ENCODE data around the gene SLX1A.
"Not testable (repeated sequence)": the region's sequence is repeated elsewhere in the genome, so short reads cannot be mapped to it uniquely, and the experiment has no call there.

SLX1A gene

GRCh38 chr16:30193615-30194014 lies at the start of gene SLX1A, which contains the start of gene BOLA2B:
Gene SLX1A (plus strand): TSS chr16:30193875. CDS start chr16:30194085, 210 bp downstream.
Gene BOLA2B (minus strand): TSS chr16:30193666. CDS start chr16:30193595, 71 bp downstream.
- DNase-seq, result not testable (repeated sequence)

GRCh38 chr16:30144017-30144416 lies 49.7 kb upstream of the SLX1A start:
- no peak for DNase-seq

DNA sequence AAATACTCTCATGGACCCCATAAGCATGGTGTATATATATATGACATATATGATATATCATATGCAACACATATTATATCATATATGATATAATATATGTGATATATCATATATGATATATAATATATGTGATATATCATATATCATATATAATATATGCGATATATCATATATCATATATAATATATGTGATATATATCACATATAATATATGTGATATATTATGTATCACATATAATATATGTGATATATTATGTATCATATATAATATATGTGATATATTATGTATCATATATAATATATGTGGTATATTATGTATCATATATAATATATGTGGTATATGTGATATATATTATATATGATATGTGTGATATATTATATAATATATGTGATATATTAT lies 48.8 kb upstream of the SLX1A start:
- no peak for DNase-seq

- no peak for DNase-seq
Measured at GRCh38 chr16:30145657-30146056, 48.0 kb upstream of the SLX1A start.

DNA sequence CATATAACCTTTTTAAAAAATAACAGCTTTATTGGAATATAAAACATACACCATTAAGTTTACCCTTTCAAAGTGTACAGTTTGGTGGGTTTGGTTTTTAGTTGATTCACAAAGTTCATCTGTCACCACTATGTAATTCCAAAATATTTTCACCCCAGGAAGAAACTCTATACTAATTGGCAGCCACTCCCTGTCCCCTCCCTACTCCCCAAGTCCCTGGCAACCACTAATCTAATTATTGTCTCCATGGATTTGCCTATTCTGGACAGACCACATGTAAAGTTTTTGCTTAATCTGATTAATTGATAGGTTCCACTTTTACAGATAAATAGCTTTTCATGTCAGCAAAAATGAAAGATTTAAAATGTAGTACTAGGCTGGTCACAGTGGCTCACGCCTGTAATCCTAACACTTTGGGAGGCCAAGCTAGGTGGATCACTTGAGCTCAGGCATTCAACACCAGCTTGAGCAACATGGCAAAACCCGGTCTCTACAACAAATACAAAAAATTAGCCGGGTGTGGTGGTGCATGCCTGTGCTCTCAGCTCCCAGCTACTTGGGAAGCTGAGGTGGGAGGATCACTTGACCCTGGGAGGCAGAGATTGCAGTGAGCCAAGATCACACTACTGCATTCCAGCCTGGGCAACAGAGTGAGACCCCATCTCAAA lies 45.7 kb upstream of the SLX1A start:
- no peak for DNase-seq

DNA sequence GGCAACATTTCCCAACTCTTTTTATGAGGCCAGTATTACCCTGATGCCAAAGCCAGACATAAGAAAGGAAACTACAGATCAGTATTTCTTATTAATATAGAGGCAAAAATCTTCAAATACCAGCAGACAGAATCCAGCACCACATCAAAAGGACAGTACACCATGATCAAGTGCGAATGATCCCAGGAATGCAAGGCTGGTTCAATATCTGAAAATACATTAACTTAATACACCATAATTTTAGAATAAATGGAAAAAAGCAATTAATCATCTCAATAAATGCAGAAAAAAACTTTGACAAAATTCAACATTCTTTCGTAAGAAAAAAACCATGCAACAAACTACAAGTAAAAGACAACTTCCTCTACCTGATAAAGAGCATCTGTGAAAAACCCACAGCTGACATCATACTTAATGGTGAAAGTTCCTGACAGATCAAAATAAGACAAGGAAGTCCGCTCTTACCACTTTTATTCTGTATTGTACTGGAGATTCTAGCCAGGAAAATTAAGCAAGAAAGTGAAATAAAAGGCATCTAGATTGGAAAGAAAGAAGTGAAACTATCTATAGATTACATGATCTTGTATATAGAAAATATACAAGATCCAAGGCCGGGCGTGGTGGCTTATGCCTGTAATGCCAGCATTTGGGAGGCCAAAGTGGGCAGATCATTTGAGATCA lies 44.3 kb upstream of the SLX1A start:
- no peak for DNase-seq

DNA sequence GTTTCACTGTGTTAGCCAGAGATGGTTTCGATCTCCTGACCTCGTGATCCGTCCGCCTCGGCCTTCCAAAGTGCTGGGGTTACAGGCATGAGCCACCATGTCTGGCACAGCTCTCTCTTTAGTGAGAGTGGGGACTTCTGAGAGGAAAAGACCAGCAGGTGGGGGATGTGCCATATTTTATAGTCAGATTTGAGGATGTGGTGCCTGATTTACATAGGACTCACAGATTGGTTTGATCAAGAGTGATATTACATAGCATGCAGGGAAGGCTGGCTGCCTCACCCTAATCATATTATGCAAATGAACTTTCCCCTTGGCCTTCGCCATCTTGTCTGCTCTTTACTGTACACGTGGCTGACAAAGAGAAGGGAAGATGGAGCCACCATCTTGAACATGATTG lies 42.6 kb upstream of the SLX1A start:
- DNase-seq, result no peak

DNA sequence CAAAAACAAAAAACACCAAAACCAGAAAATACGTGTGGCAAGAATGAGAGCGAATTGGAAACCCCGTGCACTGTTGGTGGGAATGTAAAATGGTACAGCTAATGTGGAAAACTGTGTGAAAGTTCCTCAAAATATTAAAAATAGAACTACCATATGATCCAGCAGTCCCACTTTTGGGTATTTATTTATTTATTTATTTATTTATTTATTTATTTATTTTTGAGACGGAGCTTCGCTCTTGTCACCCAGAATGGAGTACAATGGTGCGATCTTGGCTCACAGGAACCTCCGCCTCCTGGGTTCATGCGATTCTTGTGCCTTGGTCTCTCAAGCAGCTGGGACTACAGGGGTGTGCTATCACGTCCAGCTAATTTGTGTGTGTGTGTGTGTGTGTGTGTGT lies 41.2 kb upstream of the SLX1A start:
- no peak for DNase-seq

- DNase-seq, result no peak
Measured at GRCh38 chr16:30155188-30155587, 38.5 kb upstream of the SLX1A start.

- no peak for DNase-seq
Measured at GRCh38 chr16:30157214-30157613, 36.5 kb upstream of the SLX1A start.

DNA sequence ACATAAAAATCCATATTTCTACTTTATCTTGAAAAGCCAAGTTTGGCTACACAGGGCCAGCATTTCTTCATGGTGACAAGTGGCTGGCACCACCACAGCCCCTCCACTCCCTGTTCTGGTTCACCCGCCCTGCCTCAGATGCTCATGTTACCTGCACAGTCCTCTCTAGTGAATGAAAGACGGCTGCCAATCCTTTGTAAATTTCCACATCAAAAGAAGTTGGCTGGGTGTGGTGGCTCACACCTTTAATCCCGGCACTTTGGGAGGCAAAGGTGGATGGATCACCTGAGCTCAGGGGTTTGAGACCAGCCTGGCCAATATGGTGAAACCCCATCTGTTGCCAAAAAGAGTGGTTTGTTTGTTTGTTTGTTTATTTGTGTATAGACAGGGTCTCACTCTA lies 30.1 kb upstream of the SLX1A start:
- DNase-seq, result no peak

DNA sequence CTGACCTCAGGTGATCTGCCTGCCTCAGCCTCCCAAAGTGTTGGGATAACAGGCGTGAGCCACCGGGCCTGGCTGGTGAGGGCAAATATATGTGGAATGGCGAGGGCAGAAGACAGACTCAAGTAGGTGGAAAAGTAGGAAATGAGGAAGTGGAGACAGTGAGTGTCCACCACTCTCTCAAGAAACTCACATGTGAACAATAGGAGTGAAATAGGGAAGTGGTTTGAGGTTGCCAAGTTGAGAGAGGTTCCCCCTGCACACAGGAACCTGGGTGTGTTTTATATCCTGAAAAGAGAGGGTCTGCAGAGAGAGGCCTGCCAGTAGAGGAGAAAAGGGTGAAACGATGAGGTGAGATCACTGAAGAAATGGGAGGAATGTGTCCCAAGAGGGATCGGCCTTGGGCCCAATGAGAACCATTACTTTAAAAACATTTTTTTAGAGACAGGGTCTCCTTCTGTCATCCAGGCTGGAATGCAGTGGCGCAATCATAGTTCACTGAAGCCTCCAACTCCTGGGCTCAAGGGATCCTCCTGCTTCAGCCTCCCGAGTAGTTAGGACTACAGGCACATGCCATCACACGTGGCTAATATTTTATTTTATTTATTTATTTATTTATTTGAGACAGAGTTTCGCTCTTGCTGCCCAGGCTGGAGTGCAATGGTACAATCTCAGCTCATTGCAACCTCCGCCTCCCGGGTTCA lies 27.3 kb upstream of the SLX1A start:
- DNase-seq, result no peak

GRCh38 chr16:30168746-30169145 lies 24.9 kb upstream of the SLX1A start:
- not testable (repeated sequence) for DNase-seq

DNA sequence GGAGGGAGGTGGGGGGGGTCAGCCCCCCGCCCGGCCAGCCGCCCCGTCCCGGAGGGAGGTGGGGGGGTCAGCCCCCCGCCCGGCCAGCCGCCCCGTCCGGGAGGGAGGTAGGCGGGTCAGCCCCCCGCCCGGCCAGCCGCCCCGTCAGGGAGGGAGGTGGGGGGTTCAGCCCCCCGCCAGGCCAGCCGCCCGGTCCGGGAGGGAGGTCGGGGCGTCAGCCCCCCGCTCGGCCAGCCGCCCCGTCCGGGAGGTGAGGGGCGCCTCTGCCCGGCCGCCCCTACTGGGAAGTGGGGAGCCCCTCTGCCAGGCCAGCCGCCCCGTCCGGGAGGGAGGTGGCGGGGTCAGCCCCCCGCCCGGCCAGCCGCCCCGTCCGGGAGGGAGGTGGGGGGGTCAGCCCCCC lies 24.3 kb upstream of the SLX1A start:
- DNase-seq, result not testable (repeated sequence)

DNA sequence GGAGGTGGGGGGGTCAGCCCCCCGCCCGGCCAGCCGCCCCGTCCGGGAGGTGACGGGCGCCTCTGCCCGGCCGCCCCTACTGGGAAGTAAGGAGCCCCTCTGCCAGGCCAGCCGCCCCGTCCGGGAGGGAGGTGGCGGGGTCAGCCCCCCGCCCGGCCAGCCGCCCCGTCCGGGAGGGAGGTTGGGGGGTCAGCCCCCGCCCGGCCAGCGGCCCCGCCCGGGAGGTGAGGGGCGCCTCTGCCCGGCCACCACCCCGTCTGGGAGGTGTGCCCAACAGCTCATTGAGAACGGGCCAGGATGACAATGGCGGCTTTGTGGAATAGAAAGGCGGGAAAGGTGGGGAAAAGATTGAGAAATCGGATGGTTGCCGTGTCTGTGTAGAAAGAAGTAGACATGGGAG lies 23.5 kb upstream of the SLX1A start:
- DNase-seq, result not testable (repeated sequence)

DNA sequence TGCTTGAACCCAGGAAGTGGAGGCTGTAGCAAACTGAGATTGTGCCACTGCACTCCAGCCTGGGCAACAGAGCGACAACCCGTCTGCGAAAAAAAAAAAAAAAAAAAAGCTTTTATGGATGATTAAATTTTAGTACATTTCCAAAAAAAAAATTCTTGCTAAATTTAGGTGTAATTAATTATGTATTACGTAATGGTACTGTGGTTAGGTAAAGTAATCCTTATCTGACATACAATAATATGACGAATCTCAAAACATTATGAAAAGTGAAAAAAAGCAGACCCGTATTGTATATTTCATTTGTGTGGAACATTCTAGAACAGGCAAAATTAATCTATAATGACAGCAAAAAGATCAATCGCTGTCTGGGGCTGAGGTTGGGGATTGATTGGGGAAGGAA lies 20.6 kb upstream of the SLX1A start:
- no peak for DNase-seq

DNA sequence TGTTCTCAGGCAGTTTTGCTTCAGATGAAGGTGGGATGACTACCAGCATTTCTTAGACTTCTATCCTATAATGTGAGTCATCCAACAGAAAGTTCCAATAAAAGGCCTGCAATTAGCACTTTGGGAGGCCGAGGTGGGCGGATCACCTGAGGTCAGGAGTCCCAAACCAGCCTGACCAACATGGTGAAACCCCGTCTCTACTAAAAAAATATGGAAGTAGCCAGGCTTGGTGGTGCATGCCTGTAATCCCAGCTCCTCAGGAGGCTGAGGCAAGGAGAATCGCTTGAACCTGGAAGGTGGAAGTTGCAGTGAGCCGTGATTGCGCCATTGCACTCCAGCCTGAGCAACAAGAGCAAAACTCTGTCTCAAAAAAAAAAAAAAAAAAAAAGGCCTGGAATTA lies 16.8 kb upstream of the SLX1A start:
- DNase-seq, result not testable (repeated sequence)

GRCh38 chr16:30179195-30179594 lies 14.5 kb upstream of the SLX1A start:
- no peak for DNase-seq

GRCh38 chr16:30179931-30180330 lies 13.7 kb upstream of the SLX1A start:
- no peak for DNase-seq

DNA sequence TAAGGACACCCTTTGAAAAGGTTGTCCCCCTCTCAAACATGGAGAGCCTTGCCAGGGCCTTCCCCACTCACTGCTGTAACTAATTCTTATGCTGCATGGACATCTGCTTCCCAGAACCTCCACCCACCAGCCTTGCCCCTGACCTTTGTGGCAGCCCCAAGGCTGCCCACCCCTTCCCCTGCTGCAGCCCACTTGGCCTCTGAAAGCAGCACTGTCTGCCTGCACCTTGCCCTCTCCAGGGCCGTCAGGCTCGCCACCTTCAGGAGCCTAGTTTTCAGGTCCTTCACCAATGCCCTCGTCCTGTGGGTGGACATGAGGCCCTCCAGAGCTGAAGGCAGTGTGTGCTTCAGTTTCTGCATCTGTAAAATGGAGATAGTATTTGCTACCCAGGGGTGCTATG lies 12.9 kb upstream of the SLX1A start:
- no peak for DNase-seq

DNA sequence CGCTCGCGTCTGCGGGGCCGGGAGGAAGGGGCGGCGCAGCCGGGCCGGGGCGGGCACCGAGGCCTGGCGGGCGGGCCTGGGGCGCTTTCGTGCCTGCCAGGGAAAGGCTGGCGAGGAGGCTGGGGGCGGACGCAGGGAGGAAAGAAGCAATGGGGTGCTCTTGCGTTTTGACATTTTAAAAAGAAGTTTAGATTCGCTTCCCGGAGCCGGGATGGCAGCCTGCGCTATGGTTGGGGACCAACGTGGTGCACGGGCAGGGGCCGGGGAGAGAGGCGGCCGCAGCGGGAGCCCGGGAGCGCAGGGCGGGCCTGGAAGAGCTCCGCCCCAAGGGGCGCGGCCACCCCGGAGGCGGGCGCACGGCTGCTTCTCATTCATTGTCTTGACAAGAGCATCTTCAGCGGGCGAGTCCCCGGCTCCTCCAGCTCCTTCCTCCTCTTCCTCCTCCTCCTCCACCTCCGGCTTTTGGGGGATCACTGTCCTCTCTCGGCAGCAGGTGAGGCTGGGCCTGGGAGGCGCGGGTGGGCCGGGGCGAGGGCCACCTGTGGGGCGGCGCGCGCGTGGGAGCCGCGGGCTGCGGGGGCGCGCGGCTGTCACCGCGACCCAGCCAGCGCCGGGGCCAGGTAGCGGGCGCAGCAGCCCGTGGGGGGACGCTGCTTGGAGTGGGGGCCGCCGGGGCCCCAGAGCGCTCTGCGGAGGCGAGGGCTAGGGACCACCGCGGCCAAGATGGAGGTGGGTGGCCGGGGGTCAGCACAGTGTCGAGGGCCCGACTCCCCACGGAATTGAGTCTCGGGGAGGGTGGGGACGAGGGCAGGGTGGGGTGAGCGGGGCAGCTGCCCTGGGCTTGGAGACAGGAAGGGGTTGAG lies 10.2 kb upstream of the SLX1A start, which contains the start of gene CORO1A:
Gene CORO1A, plus strand, starts transcription at position 370 of the 863 bp plus-strand sequence. CDS start 1,608 bp downstream, outside the sequence.
- DNase-seq, result peak; percentile 63

DNA sequence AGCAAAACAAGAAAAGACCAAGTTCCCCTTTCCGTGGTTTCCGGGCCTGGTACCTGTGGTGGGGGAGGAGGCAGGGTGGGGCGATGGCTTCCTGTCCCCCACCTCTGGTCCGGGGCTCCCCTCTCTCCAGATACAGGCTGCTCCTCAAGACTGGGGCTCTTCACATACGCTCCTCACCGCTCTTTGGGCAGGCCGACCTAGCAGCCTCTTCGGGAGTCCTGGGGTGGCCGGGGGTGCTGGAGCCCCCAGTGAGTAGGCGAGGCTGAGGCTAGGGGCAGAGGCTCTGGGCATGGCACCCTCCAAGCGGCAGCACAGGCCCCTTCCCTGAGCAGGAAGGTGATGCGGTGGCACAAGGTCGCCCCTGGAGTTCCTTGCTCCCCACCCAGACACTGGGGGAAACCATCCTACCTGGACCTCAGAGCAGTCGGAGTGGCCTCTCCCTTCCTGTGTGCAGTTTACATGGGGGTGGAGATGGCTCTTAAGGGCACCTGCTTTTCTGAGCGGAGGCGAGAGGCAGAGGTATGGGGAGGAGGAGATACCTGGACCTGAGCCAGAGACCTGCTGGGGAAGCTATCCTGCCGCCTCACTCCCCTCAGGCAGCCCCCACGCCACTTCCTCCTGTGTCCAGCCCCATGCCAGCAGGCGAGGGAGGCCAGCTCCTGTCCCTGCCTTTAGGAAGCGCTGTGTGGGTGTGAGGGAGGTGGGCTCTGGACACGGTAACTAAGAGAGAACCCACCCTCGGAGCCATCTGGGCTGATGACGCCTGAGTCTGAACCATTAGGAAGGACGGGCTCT lies 9.4 kb upstream of the SLX1A start:
- DNase-seq, result peak; percentile 8

Measured in NCI-H1092 (cell line).